Adrenal gland (tissue), 5 donors: ENCODE data around the gene PRRG1.

Experiments
- CTCF ChIP-seq, 6 experiments: fragments of 450-650 bp in 4 of 6; fragments of 200-600 bp in 2 of 6; sonication (generic) in 1 of 6; IDR thresholded peaks; 1 replicate in 5 of 6; 2 replicates in 1 of 6; pipeline versions ENCODE4 v1.5.1 to v1.8.0; 2016 to 2021; ENCODE audit warnings: antibody characterized with exemption in 6 of 6, mild to moderate bottlenecking in 2 of 6, moderate library complexity in 1 of 6
- POLR2A ChIP-seq, 2 donors: fragments of 450-650 bp; IDR thresholded peaks; one replicate each; pipeline ENCODE4 v1.6.1; 2017; ENCODE audit warnings: antibody characterized with exemption in 2 of 2, mild to moderate bottlenecking in 2 of 2, moderate library complexity in 1 of 2
- donor health status: DM: no; HTN: no; CAD: no.

- no peak for TF ChIP-seq CTCF (IDR thresholded peaks at IDR 0.05)
- no peak for TF ChIP-seq POLR2A (IDR thresholded peaks at IDR 0.05)
These were observed 836 bp downstream of the PRRG1 start for GRCh38 chrX:37350034-37350365.
